Activated T-cell treated with anti-CD3 and anti-CD28 coated beads, Interleukin-2, amount 50 U/mL, for 4 hours (primary cell): ENCODE measurements around the gene CCT5. TPM values are rescaled to one million over a fixed set of nuclear protein-coding genes. Genes with fewer than 3 reads are reported as not detected.
"Not testable (repeated sequence)": the region's sequence is repeated elsewhere in the genome, so short reads cannot be mapped to it uniquely, and the experiment has no call there.

Source experiments
- ATAC-seq, 2 donors: fragments of 200-7000 bp; cut with Tn5 transposase; one replicate each; pipeline ENCODE4 v1.10.0; 2021
- DNase-seq: peaks from one replicate; pipeline ENCODE4 v3.0.0-alpha.2; 2020
- H3K27me3 Mint-ChIP-seq: one replicate; pipeline ENCODE4 v1.8.0; 2021; ENCODE audit warnings: low read depth, mixed read lengths
- H3K36me3 Mint-ChIP-seq: one replicate; pipeline ENCODE4 v1.8.0; 2022; ENCODE audit warnings: mixed read lengths; ENCODE audit not compliant: insufficient read depth
- H3K4me1 Mint-ChIP-seq: one replicate; pipeline ENCODE4 v1.8.0; 2021; ENCODE audit warnings: low read depth, mixed read lengths
- H3K4me3 Mint-ChIP-seq: one replicate; pipeline ENCODE4 v1.8.0; 2021; ENCODE audit warnings: mild to moderate bottlenecking, moderate library complexity, mixed read lengths
- H3K9me3 Mint-ChIP-seq: one replicate; pipeline ENCODE4 v1.8.0; 2021; ENCODE audit warnings: mixed read lengths
- total RNA-seq, 3 donors: library from RNA; stranded (reverse); gene quantifications; one replicate each; pipeline ENCODE4 v1.2.1, GENCODE V29; 2021

The CCT5 gene
- total RNA-seq, 3 donors from 2014 or later: 597 to 728 (median 646) TPM

DNA sequence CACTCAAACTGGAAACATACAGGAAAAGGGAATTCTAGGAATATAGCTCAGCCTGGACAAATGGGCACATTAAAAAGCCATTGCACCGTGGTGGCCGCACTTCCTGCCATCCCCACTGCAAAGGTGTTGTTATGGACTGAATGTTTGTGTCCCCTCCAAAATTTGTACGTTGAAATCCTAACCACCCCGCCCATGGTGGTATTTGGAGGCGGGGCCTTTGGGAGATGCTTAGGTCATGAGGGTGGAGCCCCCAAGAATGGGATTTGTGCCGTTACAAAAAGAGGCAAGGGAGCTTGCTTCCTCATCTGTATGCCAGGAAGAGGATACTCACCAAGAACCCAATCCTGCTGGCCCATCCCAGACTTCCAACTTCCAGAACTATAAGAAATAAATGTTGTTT is 58.8 kb downstream of the CCT5 start:
- no peak for DNase-seq
- peaks cover 29% of the 10 kb centered on the region for H3K27me3 Mint-ChIP-seq
- no peak overlapping the region for H3K4me3 Mint-ChIP-seq
- H3K9me3 Mint-ChIP-seq: no peaks in the 10 kb centered on the region
- peaks cover 8% of the 10 kb centered on the region for H3K4me1 Mint-ChIP-seq
- no peaks in the 10 kb centered on the region for H3K36me3 Mint-ChIP-seq
- no peak for ATAC-seq

DNA sequence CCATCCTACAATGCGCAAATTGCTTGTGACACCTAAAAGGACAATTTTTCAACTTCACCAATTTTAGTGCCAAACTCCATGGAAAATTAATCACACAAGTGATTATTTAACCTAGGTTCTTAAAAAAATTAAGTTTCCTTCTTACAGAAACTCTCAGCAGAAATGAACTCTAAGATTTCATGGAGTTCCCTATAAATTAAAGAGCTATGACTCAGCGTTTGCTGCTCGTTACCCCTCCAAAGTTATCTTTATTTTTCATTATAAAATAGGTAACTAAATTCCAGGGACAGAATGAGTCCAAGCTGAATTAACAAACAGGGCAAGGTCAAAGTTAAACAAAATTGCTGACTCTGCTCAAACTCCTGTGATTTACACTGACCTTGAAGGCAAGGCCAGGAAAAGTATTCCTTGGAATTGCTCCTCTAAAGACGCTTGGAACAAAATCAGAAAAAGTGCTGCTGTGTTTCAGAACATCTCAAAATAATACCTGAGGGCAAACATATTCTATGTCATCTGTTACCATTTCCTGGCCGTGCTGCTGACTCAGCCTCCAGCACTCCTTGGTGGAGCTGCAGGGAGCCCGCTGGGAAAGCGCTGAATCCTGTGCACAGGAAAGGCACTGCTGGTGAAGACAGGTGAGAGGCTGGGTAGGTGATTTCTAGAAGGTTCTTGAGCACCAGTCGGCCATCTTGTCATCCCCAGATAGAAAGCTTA is 60.1 kb downstream of the CCT5 start:
- ATAC-seq (no peak), DNase-seq (no peak)
- Mint-ChIP-seq H3K36me3 (no peaks in the 10 kb centered on the region), H3K9me3 (no peaks in the 10 kb centered on the region), H3K27me3 (peaks cover 29% of the 10 kb centered on the region), H3K4me1 (peaks cover 8% of the 10 kb centered on the region), H3K4me3 (no peak overlapping the region)

DNA sequence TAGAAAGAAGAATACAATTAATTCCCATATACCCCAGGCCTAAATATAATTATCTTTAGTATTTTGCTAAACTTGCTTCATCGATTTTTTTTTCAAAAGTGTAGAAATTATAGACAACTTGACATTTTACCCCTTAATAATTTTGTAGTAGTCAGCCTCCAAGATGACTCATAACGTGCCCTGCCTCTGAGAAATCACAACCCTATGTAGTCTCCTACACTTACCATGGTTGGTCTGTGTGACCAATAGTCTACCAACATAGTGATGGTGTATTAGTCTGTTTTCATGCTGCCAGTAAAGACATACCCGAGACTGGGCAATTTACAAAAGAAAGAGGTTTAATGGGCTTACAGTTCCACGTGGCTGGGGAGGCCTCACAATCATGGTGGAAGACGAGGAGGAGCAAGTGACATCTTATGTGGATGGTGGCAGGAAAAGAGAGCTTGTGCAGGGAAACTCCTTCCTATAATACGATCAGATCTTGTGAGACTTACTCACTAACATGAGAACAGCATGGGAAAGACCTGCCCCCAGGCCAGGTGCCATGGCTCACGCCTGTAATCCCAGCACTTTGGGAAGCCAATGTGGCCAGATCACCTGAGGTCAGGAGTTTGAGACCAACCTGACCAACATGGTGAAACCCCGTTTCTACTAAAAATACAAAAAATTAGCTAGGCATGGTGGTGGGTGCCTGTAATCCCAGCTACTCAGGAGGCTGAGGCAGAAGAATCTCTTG is 60.9 kb downstream of the CCT5 start:
- not testable (repeated sequence) for DNase-seq, ATAC-seq, H3K4me3 Mint-ChIP-seq, H3K9me3 Mint-ChIP-seq, H3K36me3 Mint-ChIP-seq, H3K4me1 Mint-ChIP-seq
- H3K27me3 Mint-ChIP-seq: peaks cover 29% of the 10 kb centered on the region

DNA sequence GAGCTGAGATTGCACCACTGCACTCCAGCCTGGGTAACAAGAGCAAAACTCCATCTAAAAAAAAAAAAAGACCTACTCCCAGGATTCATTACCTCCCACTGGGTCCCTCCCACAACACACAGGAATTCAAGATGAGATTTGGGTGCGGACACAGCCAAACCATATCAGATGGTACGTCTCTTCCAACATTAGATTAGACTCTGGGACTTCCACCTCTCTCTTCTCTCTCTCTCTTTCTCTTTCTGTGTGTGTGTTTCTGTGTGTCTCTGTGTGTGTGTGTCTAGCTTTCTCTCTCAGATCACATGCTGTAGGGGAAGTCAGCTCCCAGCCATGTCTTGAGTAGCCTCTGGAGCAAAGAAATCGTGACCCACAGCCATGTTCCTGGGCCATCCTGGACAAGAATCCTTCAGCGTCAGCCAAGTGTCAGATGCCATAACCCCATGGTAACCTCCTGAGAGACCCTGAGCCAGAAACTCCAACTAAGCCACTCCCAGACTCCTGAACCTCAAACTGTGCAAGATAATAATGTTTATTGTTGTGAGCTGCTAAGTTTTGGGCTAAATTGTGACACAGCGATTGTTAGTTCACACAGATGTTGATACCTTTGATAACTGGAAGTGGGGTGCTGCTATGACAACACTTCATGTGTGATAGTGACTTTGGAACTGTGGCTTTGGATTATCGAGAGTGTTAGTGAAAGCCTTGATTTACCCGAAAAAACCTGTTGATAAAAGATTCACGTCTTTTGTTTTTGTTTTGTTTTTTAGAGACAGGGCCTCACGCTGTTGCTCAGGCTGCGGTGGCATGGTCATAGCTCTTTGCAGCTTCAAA is 61.7 kb downstream of the CCT5 start:
- Mint-ChIP-seq H3K36me3 (no peaks in the 10 kb centered on the region), H3K4me1 (peaks cover 8% of the 10 kb centered on the region), H3K9me3 (no peaks in the 10 kb centered on the region), H3K4me3 (no peak overlapping the region), H3K27me3 (peaks cover 23% of the 10 kb centered on the region)
- no peak for DNase-seq
- no peak for ATAC-seq

DNA sequence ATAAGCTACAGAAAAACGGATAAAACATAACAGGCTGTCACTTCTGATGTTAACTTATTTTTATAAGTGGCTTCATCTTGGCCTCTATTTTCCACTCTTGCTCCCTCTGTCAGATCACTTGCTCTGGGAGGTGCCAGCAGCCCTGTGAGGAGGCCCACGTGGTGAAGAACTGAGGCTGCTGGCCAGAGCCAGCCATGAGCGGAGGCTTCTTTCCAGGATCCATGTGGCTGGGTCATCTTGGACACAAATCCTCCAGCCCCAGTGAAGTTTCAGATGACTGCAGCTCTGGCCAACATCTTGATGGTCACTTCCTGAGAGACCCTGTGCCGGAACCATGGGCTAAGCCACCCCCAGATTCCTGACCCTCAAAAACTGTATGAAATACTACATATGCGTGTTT is 65.1 kb downstream of the CCT5 start:
- peaks cover 4% of the 10 kb centered on the region for H3K27me3 Mint-ChIP-seq

More for the DNA sequence above, 65.1 kb downstream of the CCT5 start:
- no peak for ATAC-seq
- Mint-ChIP-seq H3K9me3 (no peaks in the 10 kb centered on the region), H3K36me3 (no peaks in the 10 kb centered on the region), H3K4me1 (peaks cover 2% of the 10 kb centered on the region), H3K4me3 (no peak overlapping the region)
- DNase-seq: no peak

Other genes with a start within 250 kb of the CCT5 start
- gene ATPSCKMT, start 392 bp upstream of the CCT5 start, total RNA-seq: 10 to 100 TPM; 25.3 to 32.5 (median 27.7) TPM
- gene CMBL, start 57.6 kb downstream of the CCT5 start, total RNA-seq: under 1 TPM; 0.76 to 0.94 (median 0.90) TPM
- 100 to 1,000 TPM in 1 of 3 donors, 10 to 100 TPM in 2; 94.5 to 110 (median 96.7) TPM for gene MARCHF6, start 103.4 kb downstream of the CCT5 start, total RNA-seq
- under 1 TPM in 1 of 3 donors, not detected in 2; 0.18 TPM for gene ROPN1L, start 191.6 kb downstream of the CCT5 start, total RNA-seq